CD4-positive, alpha-beta T cell (primary cell): Measurements from ENCODE around the gene E2F4. TPM values are rescaled to one million over a fixed set of nuclear protein-coding genes. Genes with fewer than 3 reads are reported as not detected.

Experiments used
- ATAC-seq: fragments of 200-7000 bp; cut with Tn5 transposase; one replicate; pipeline ENCODE4 v1.10.0; 2022; ENCODE audit warnings: mild to moderate bottlenecking; ENCODE audit not compliant: poor library complexity
- CTCF ChIA-PET: fragments of 350-600 bp; sonication (Branson Sonifier 250); formaldehyde crosslinking; loops from one replicate; lab custom pipeline; 2021; ENCODE audit warnings: antibody characterized with exemption, inconsistent platforms; lab: Charles Lee
- POLR2A ChIA-PET: fragments of 350-600 bp; sonication (Branson Sonifier 250); formaldehyde crosslinking; loops from one replicate; lab custom pipeline; 2021; ENCODE audit warnings: antibody characterized with exemption, inconsistent platforms; lab: Charles Lee
- DNase-seq, 14 experiments: peaks; one replicate each; pipeline ENCODE4 v3.0.0-alpha.2; 2013 to 2020; ENCODE audit warnings: mixed read lengths in 2 of 14
- H3K27ac ChIP-seq, 2 donors: one replicate each; pipeline versions ENCODE4 v1.5.1 to v1.7.0; 2013; ENCODE audit warnings: low read length in 2 of 2, low read depth in 1 of 2, mild to moderate bottlenecking in 1 of 2
- H3K27me3 ChIP-seq, 2 experiments: 1 replicate in 1 of 2; 2 replicates in 1 of 2; pipeline versions ENCODE4 v1.6.1 to v1.7.0; 2013; ENCODE audit warnings: low read length in 2 of 2, control low read depth in 1 of 2, mild to moderate bottlenecking in 1 of 2, moderate library complexity in 1 of 2; ENCODE audit not compliant: insufficient read depth in 2 of 2, control insufficient read depth in 1 of 2
- H3K36me3 ChIP-seq: one replicate; pipeline ENCODE4 v1.6.1; 2013; ENCODE audit warnings: low read length, control low read depth; ENCODE audit not compliant: insufficient read depth
- H3K4me1 ChIP-seq: one replicate; pipeline ENCODE4 v1.6.1; 2013; ENCODE audit warnings: low read length, control low read depth; ENCODE audit not compliant: insufficient read depth
- H3K4me3 ChIP-seq: one replicate; pipeline ENCODE4 v1.5.1; 2013; ENCODE audit warnings: mild to moderate bottlenecking, low read length, moderate library complexity
- H3K9me3 ChIP-seq, 2 experiments: 1 replicate in 1 of 2; 2 replicates in 1 of 2; pipeline versions ENCODE4 v1.6.1 to v1.7.0; 2013; ENCODE audit warnings: low read length in 2 of 2, mild to moderate bottlenecking in 2 of 2, control low read depth in 1 of 2, moderate library complexity in 1 of 2; ENCODE audit not compliant: control insufficient read depth in 1 of 2, insufficient read depth in 1 of 2
- H3K27ac Mint-ChIP-seq: one replicate; pipeline ENCODE4 v1.8.0; 2020; ENCODE audit warnings: mixed read lengths
- H3K27me3 Mint-ChIP-seq: one replicate; pipeline ENCODE4 v1.8.0; 2021; ENCODE audit warnings: mixed read lengths
- H3K36me3 Mint-ChIP-seq: one replicate; pipeline ENCODE4 v1.8.0; 2021; ENCODE audit warnings: low read depth, mixed read lengths
- H3K4me1 Mint-ChIP-seq: one replicate; pipeline ENCODE4 v1.8.0; 2021; ENCODE audit warnings: low read depth, mixed read lengths
- H3K4me3 Mint-ChIP-seq: one replicate; pipeline ENCODE4 v1.8.0; 2020; ENCODE audit warnings: mild to moderate bottlenecking, mixed read lengths
- H3K9me3 Mint-ChIP-seq: one replicate; pipeline ENCODE4 v1.8.0; 2020; ENCODE audit warnings: mixed read lengths
- intact Hi-C, 2 experiments: fragments of 100-400 bp; cut with DNase I in 1 of 2; cut with micrococcal nuclease in 1 of 2; formaldehyde crosslinking; loops; one replicate each; pipeline versions ENCODE4 v1.15.1 to v1.9.0; 2023 to 2025; cut with DNase I, micrococcal nuclease
- total RNA-seq, 174 experiments: library from RNA in 2 of 174; stranded (reverse) in 2 of 174; gene quantifications; one replicate each; pipeline ENCODE4 v1.2.3 and lab custom pipeline; 2021 to 2026
- TF ChIP-seq, protein P1 (sequence below): fragments of 200-600 bp; IDR thresholded peaks from one replicate; pipeline ENCODE4 v1.8.0; 2022; ENCODE audit warnings: antibody characterized with exemption, mild to moderate bottlenecking

E2F4 gene
- total RNA-seq, 2 experiments from 2014 or later = 50.9 to 56.1 TPM

DNA sequence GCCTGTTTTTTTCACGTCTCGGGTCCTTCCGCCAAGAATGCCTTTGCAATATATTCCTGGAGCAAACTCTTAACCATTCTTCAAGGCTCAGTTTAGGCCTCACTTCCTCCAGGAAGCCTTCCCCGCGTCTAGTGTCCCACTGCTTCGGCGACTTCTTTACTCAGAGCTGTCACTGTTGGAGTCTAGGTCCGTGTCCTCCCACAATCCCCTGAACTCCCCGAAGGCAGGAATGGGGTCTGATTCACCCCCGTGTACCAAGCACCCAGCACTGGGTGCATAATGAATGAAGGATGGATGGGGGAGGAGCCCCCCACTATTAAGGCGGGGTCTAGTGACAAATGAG lies 8.7 kb upstream of the E2F4 start:
- H3K4me1 Mint-ChIP-seq = peaks cover 18% of the 10 kb centered on the region
- peaks cover 0 to 6% of the 10 kb centered on the region in 2 experiments for H3K27me3 ChIP-seq
- H3K27ac ChIP-seq = peak overlapping the region; percentile 87 to 89
- TF ChIP-seq, protein P1, sequence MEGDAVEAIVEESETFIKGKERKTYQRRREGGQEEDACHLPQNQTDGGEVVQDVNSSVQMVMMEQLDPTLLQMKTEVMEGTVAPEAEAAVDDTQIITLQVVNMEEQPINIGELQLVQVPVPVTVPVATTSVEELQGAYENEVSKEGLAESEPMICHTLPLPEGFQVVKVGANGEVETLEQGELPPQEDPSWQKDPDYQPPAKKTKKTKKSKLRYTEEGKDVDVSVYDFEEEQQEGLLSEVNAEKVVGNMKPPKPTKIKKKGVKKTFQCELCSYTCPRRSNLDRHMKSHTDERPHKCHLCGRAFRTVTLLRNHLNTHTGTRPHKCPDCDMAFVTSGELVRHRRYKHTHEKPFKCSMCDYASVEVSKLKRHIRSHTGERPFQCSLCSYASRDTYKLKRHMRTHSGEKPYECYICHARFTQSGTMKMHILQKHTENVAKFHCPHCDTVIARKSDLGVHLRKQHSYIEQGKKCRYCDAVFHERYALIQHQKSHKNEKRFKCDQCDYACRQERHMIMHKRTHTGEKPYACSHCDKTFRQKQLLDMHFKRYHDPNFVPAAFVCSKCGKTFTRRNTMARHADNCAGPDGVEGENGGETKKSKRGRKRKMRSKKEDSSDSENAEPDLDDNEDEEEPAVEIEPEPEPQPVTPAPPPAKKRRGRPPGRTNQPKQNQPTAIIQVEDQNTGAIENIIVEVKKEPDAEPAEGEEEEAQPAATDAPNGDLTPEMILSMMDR = no peak
- H3K4me1 ChIP-seq = peaks cover 32% of the 10 kb centered on the region
- H3K27me3 Mint-ChIP-seq = peaks cover 7% of the 10 kb centered on the region
- no peaks in the 10 kb centered on the region for H3K36me3 Mint-ChIP-seq
- ChIA-PET CTCF (interaction anchor here (1.5 to 1.7 kb wide), 3 partner anchors 23 to 229 kb away, joined by 5 to 6 read pairs (median 5); partner anchors contain the start of genes FBXL8 and TRADD), POLR2A (interaction anchor here (0.8 to 5.2 kb wide), 5 partner anchors 9 to 165 kb away, joined by 3 to 51 read pairs (median 6); partner anchors contain the start of genes E2F4, FBXL8, TMEM208 and TRADD)
- intact Hi-C loops = loop anchor here (2.0 to 10.0 kb wide), 4 partner anchors 20 to 168 kb away; partner anchors contain the start of gene PHAF1 (in 1 of the 2)
- H3K9me3 ChIP-seq = no peaks in the 10 kb centered on the region
- H3K36me3 ChIP-seq = no peaks in the 10 kb centered on the region
- H3K4me3 Mint-ChIP-seq = no peak overlapping the region
- no peak overlapping the region for H3K27ac Mint-ChIP-seq
- H3K4me3 ChIP-seq = peak overlapping the region; percentile 86
- ATAC-seq (no peak), DNase-seq (no peak)
- H3K9me3 Mint-ChIP-seq = no peaks in the 10 kb centered on the region

DNA sequence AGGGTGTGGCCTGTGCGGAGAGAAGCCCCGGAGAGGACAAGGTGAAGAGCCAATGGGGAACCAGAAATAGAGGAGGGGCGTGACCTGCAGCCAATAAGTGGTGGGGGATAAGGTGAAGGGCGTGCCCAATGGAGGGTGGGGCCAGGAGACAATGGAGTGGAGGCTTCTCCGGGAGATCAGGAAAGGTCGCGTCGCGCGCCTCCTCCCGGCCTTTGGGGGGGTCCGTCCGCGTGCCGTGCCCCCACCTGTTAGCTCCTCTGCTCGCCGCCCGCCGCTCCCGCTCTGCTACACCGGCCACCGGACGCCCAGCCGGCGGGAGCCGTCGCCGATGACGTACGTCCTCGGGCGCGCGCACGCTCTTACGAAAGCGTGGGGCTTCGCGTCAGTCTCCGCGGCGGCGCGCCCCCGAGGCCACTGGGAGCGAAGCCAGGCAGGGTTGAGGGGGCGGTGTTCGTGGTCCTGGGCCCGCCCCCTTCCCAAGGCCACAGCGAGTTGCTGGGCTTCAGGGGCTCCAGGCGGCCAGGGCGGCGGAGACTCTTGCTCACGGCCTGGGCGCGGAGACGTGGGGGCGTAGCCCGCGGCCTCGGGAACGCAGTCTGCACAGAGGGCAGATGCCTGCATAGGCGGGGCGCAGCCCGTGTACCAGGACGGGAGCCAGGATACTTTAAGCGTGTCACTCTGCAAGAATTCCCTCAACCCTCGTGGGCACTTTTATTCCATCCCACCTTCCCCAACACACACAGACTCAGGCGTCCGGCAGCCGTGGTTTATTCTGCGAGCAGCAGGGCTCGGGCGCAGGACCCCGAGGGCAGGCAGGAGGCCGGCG lies 8.1 kb upstream of the E2F4 start, which contains the start of gene MATCAP1:
Gene MATCAP1, minus strand, starts transcription at position 337 of the 826 bp plus-strand sequence. CDS start 3,353 bp downstream, outside the sequence.
- H3K27ac ChIP-seq = peak within 1 kb of the TSS; percentile 87 to 89
- H3K4me1 ChIP-seq = peaks cover 26% of the 10 kb centered on the region
- Mint-ChIP-seq H3K27ac (peak within 1 kb of the TSS; percentile 90), H3K9me3 (no peaks in the 10 kb centered on the region), H3K27me3 (peaks cover 3% of the 10 kb centered on the region), H3K36me3 (no peaks in the 10 kb centered on the region), H3K4me3 (peak within 1 kb of the TSS; percentile 94), H3K4me1 (peaks cover 15% of the 10 kb centered on the region)
- peak within 1 kb of the TSS; percentile 86 for H3K4me3 ChIP-seq
- POLR2A ChIA-PET = interaction anchor here (0.6 to 5.2 kb wide), 8 partner anchors 9 to 249 kb away, joined by 3 to 51 read pairs (median 6); partner anchors contain the start of genes CIAO2B, E2F4, FBXL8 and TMEM208
- intact Hi-C loops = loop anchor here (2.0 to 10.0 kb wide), 5 partner anchors 21 to 237 kb away; partner anchors contain the start of gene PHAF1 (in 1 of the 2)
- peak; percentile 83 to 98 (median 89) for DNase-seq
- no peaks in the 10 kb centered on the region for H3K9me3 ChIP-seq
- ATAC-seq = peak; percentile 94
- peaks cover 0 to 6% of the 10 kb centered on the region in 2 experiments for H3K27me3 ChIP-seq
- CTCF ChIA-PET = interaction anchor here (1.0 to 2.5 kb wide), 5 partner anchors 24 to 230 kb away, joined by 3 to 16 read pairs (median 5); partner anchors contain the start of genes FBXL8 and TRADD
- TF ChIP-seq, protein P1 = no peak
- H3K36me3 ChIP-seq = no peaks in the 10 kb centered on the region

DNA sequence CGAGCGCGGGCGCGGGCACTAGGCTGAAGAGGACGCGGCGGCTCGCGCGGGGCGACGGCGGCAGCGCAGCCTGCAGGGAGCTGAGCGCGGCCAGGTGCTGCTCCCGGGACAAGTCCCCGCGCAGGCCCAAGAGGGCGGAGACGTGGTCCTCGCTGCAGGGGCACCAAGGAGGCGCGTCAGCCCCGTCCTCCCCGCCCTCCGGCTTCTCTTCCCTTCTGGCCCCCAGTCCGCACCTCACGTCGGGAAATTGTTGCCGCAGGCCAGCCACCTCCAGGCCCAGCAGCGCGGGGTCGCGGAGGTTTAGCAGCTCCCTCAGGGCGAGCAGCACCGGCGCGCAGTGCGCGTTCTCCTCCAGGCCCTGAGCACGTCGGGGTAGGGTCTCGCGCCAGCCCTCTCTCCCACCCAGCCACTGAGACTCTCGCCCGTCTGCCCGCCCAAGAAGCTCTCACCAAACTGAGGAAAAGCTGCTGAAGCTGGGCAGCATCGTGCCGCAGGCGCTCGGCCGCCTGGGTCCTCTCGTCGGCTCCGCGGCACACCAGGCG lies 7.4 kb upstream of the E2F4 start:
- Histone ChIP-seq H3K4me3 (peak overlapping the region; percentile 86), H3K27me3 (peaks cover 0 to 3% of the 10 kb centered on the region in 2 experiments), H3K9me3 (no peaks in the 10 kb centered on the region), H3K4me1 (peaks cover 26% of the 10 kb centered on the region), H3K27ac (no peak overlapping the region), H3K36me3 (no peaks in the 10 kb centered on the region)
- ATAC-seq = peak; percentile 2
- ChIA-PET CTCF (interaction anchor here (0.6 to 2.5 kb wide), 19 partner anchors 9 to 236 kb away, joined by 3 to 20 read pairs (median 5); partner anchors contain the start of genes B3GNT9, FBXL8, TMEM208 and TRADD), POLR2A (interaction anchor here (0.6 to 5.2 kb wide), 10 partner anchors 8 to 313 kb away, joined by 3 to 51 read pairs (median 5); partner anchors contain the start of genes E2F4, FBXL8, TMEM208 and TRADD)
- Mint-ChIP-seq H3K27me3 (no peaks in the 10 kb centered on the region), H3K4me3 (peak overlapping the region; percentile 94), H3K36me3 (no peaks in the 10 kb centered on the region), H3K4me1 (peaks cover 13% of the 10 kb centered on the region), H3K9me3 (no peaks in the 10 kb centered on the region), H3K27ac (peak overlapping the region; percentile 90)
- intact Hi-C loops = loop anchor here (2.0 to 10.0 kb wide), 3 partner anchors 77 to 238 kb away; partner anchors contain the start of gene PHAF1 (in 1 of the 2)
- peak in 2 of 14 experiments; percentile 35 to 78 for DNase-seq
- TF ChIP-seq, protein P1 = no peak
